ENCODE results near the gene ZBTB20. TPM values are rescaled to one million over a fixed set of nuclear protein-coding genes. Genes with fewer than 3 reads are reported as not detected.

Gene ZBTB20
- total RNA-seq, 6 experiments from 2014 or later, result 36.7 to 59.4 (median 46.7) TPM

DNA sequence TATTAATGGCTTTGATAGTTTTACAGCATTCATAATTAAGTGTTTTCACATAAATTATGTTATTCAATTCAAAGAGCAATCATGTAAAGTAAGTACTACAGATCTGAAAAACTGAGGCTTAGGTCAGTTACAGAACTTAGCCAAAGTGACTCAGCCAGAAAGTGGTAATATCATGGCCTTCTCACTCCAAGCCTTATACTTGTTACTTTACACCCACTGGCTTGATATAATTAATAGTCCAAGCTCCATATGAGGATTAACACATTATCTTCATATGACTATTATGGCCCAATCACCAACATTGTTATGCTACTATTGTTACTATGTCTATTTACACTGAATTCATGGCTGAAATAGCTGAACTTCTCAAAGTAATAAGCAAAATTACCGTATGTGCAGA is 802.6 kb downstream of the ZBTB20 start:
- Histone ChIP-seq H3K27ac (no peak overlapping the region), H3K36me3 (peaks cover 0 to 12% (median 8%) of the 10 kb centered on the region in 4 donors), H3K4me1 (no peaks in the 10 kb centered on the region), H3K9me3 (no peaks in the 10 kb centered on the region), H3K4me3 (no peak overlapping the region), H3K27me3 (no peaks in the 10 kb centered on the region)
- DNase-seq (no peak), ATAC-seq (no peak)
- 100% methylated on average over 1 of the region's 1 CpG for WGBS (ENCODE audit: insufficient coverage, low coverage, low lambda C conversion rate, missing lambda C conversion rate)
- TF ChIP-seq, protein P1, sequence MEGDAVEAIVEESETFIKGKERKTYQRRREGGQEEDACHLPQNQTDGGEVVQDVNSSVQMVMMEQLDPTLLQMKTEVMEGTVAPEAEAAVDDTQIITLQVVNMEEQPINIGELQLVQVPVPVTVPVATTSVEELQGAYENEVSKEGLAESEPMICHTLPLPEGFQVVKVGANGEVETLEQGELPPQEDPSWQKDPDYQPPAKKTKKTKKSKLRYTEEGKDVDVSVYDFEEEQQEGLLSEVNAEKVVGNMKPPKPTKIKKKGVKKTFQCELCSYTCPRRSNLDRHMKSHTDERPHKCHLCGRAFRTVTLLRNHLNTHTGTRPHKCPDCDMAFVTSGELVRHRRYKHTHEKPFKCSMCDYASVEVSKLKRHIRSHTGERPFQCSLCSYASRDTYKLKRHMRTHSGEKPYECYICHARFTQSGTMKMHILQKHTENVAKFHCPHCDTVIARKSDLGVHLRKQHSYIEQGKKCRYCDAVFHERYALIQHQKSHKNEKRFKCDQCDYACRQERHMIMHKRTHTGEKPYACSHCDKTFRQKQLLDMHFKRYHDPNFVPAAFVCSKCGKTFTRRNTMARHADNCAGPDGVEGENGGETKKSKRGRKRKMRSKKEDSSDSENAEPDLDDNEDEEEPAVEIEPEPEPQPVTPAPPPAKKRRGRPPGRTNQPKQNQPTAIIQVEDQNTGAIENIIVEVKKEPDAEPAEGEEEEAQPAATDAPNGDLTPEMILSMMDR (IDR thresholded peaks at IDR 0.05), result no peak
- TF ChIP-seq POLR2A (IDR thresholded peaks at IDR 0.05), result no peak
- intact Hi-C loops (cut with DNase I), result no loop called here

DNA sequence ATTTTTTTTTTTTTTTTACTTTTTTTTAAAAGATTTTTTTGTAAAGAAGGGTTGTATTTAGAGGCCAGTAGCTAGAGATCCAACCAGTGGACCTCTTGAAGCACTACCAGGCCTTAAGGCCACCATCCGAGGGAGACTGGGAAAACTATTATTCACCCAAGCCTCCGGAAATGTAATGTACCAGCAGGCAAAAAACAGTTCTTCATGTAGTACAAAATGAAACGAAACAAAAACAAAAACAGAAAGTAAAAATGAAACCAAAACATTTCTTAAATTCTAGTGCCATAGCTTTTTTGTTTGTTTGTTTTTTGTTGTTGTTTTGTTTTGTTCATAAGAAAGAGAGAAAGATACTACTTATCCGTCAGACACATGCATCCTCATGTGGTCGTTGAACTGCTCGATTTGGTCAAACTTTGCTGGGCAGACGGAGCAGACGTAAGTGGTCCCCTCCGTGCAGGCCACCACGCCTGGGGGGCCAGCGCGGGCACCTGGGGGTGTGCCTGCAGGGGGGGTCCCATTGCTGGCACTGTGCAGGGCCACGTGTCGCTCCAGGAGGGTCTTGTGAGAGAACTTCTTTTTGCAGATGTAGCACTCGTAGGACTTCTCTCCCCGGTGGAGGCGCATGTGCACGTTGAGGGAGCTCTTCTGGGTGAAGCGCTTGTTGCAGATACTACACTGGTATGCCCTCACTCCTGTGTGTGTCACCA is 808.3 kb downstream of the ZBTB20 start:
- H3K4me1 ChIP-seq, result no peaks in the 10 kb centered on the region
- intact Hi-C loops (cut with DNase I), result no loop called here
- TF ChIP-seq, protein P1 (IDR thresholded peaks at IDR 0.05), result no peak
- TF ChIP-seq POLR2A (IDR thresholded peaks at IDR 0.05), result no peak
- no peak overlapping the region for H3K4me3 ChIP-seq
- H3K9me3 ChIP-seq, result no peaks in the 10 kb centered on the region
- DNase-seq (peak in 1 of 3 donors; percentile 13), ATAC-seq (peak in 1 of 4 donors; percentile 31)
- H3K36me3 ChIP-seq, result peaks cover 0 to 19% (median 0%) of the 10 kb centered on the region in 4 donors
- no peaks in the 10 kb centered on the region for H3K27me3 ChIP-seq
- H3K27ac ChIP-seq, result no peak overlapping the region
- WGBS (ENCODE audit: insufficient coverage, low coverage, low lambda C conversion rate, missing lambda C conversion rate), result 83% methylated on average over 11 of the region's 19 CpGs

DNA sequence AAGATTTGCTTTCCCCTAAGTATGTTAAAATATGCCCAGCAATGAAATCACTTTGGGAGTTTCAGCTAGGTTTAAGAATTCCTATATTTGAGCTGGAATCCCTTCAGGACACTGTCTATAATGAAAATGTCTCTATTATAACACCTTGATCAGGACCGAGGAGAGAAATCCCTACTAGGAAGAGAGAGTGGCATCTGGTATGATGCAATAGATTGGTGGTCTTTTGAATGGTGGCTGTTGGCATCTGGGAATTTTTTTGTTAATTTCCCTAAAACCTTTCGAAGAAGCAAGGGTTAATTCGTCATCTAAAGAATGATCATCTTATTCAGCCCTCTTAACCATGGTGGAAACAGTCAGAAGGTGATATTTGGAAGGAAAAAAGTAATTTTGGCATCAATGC is 810.2 kb downstream of the ZBTB20 start:
- Histone ChIP-seq H3K36me3 (peaks cover 0 to 15% (median 0%) of the 10 kb centered on the region in 4 donors), H3K27me3 (no peaks in the 10 kb centered on the region), H3K4me1 (no peaks in the 10 kb centered on the region), H3K4me3 (no peak overlapping the region), H3K27ac (no peak overlapping the region), H3K9me3 (no peaks in the 10 kb centered on the region)
- intact Hi-C loops (cut with DNase I), result no loop called here
- DNase-seq (no peak), ATAC-seq (no peak)
- no peak for TF ChIP-seq POLR2A (IDR thresholded peaks at IDR 0.05)
- TF ChIP-seq, protein P1 (IDR thresholded peaks at IDR 0.05), result no peak
- 83% methylated on average over 3 of the region's 3 CpGs for WGBS (ENCODE audit: insufficient coverage, low coverage, low lambda C conversion rate, missing lambda C conversion rate)

DNA sequence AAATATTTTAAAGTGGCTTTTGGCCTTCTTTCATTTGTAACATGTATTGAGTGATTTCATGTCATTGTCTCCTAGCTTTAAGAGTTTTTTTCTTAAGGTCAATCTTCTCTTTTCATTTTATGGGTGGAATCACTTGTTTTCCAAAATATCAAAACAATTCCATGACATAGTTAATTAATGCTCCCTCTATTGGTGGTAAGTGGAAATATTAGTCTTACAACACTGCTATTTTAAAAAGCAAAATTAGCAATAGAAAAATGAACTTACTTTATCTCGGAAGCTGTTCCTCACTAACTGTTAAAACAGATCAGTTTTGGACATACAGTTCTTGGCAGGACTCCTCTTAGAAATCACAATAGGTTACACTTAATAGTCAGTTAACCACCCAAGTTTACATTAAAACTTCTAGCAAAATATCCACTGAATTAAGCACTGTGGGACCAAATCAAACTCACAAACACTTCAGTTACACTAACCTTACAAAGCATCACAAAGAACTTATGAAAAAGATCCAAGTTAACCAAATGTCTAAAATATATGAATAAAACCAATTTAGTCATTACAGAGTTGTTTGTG is 810.9 kb downstream of the ZBTB20 start:
- WGBS (ENCODE audit: insufficient coverage, low coverage, low lambda C conversion rate, missing lambda C conversion rate), result 100% methylated on average over 1 of the region's 1 CpG
- peaks cover 0 to 15% (median 0%) of the 10 kb centered on the region in 4 donors for H3K36me3 ChIP-seq
- H3K4me1 ChIP-seq, result no peaks in the 10 kb centered on the region
- no peak overlapping the region for H3K4me3 ChIP-seq
- H3K27ac ChIP-seq, result no peak overlapping the region
- intact Hi-C loops (cut with DNase I), result no loop called here
- TF ChIP-seq, protein P1 (IDR thresholded peaks at IDR 0.05), result peak; percentile 30 to 42 (median 37)
- TF ChIP-seq POLR2A (IDR thresholded peaks at IDR 0.05), result no peak
- ATAC-seq, result no peak
- no peak for DNase-seq
- no peaks in the 10 kb centered on the region for H3K27me3 ChIP-seq
- no peaks in the 10 kb centered on the region for H3K9me3 ChIP-seq

Measured in right lobe of liver (tissue), 6 donors.